NT2/D1 (cell line): ENCODE measurements around the gene ITGB6.

Source experiments
- SUZ12 ChIP-seq: IDR thresholded peaks from 2 replicates; pipeline ENCODE4 v1.6.1; 2011; ENCODE audit not compliant: insufficient read length, insufficient read depth; ENCODE audit errors: extremely low read depth
- YY1 ChIP-seq: IDR thresholded peaks from 2 replicates; pipeline ENCODE4 v1.6.1; 2011; ENCODE audit not compliant: insufficient read length, insufficient read depth
- ZNF274 ChIP-seq: IDR thresholded peaks from 2 replicates; pipeline ENCODE4 v1.6.1; 2011; ENCODE audit warnings: mild to moderate bottlenecking, low read depth, low read length

DNA sequence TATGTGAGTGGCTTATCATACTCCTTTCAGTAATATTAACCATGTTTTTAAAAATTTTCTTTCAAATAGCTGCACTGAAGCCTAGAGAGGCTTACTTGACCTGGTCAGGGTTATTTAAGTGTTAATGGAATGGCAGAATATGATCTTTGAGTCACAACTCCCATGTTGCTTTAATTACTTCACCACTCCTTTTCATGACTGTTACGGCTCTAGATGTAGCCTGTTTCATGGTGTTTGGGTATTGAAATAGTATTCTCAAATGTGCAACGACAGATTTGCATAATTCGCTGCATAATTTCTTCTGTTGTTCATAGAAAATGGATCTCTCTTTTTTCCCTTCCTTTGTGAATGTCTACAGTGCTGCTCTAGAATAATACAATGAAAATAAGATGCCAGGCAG is 86.1 kb downstream of the ITGB6 start:
- TF ChIP-seq ZNF274 (no peak), YY1 (no peak), SUZ12 (no peak)
